Dermis microvascular lymphatic vessel endothelial cell (primary cell): Measurements from ENCODE around the gene AHCYL1. TPM values are rescaled to one million over a fixed set of nuclear protein-coding genes. Genes with fewer than 3 reads are reported as not detected.

Source experiments
- DNase-seq, 2 donors: peaks; one replicate each; pipeline versions ENCODE4 v3.0.0 to v3.0.0-alpha.2; 2010; ENCODE audit warnings: low read depth in 2 of 2
- total RNA-seq: library from RNA; depleted of rRNA; stranded (reverse); fragments of >200 nt; gene quantifications from 2 replicates; pipeline ENCODE4 v1.2.1, GENCODE V29; 2014

The AHCYL1 gene
- total RNA-seq, 1 donor from 2014 or later: 39.7 TPM

GRCh38 chr1:110060034-110060661 is 75.6 kb downstream of the AHCYL1 start:
- peak in 1 of 2 donors; percentile 35 for DNase-seq

- DNase-seq: no peak
Observed at GRCh38 chr1:110060662-110061060, 76.1 kb downstream of the AHCYL1 start.

- DNase-seq: no peak
Observed at GRCh38 chr1:110061341-110061740, 76.8 kb downstream of the AHCYL1 start.

- no peak for DNase-seq
Observed at GRCh38 chr1:110062612-110063011, 78.0 kb downstream of the AHCYL1 start.

- DNase-seq: no peak
Observed at GRCh38 chr1:110063781-110064180, 79.2 kb downstream of the AHCYL1 start.

GRCh38 chr1:110064576-110065337 is 80.2 kb downstream of the AHCYL1 start:
- DNase-seq: no peak

GRCh38 chr1:110065841-110066240 is 81.3 kb downstream of the AHCYL1 start:
- DNase-seq: no peak

- no peak for DNase-seq
Observed at GRCh38 chr1:110067479-110067892, 82.9 kb downstream of the AHCYL1 start.

GRCh38 chr1:110067893-110068645 is 83.5 kb downstream of the AHCYL1 start:
- DNase-seq: peak in 1 of 2 donors; percentile 11

GRCh38 chr1:110068646-110069403 is 84.3 kb downstream of the AHCYL1 start:
- DNase-seq: no peak

- no peak for DNase-seq
Observed at GRCh38 chr1:110069404-110070281, 85.1 kb downstream of the AHCYL1 start.

GRCh38 chr1:110070282-110070669 is 85.7 kb downstream of the AHCYL1 start:
- DNase-seq: no peak

GRCh38 chr1:110070671-110071242 is 86.2 kb downstream of the AHCYL1 start, which contains the start of gene ALX3:
Gene ALX3, minus strand, starts transcription at chr1:110070672. Its CDS starts 60 bp downstream, at chr1:110070612.
- DNase-seq: no peak

Other genes starting within 250 kb of the AHCYL1 start
- gene GSTM3, start 243.7 kb upstream of the AHCYL1 start, total RNA-seq: 39.4 and 61.2 TPM in 2 replicates
- not detected in 2 replicates for gene EPS8L3, start 220.8 kb upstream of the AHCYL1 start, total RNA-seq
- 4.6 and 7.6 TPM in 2 replicates for gene CSF1, start 73.9 kb upstream of the AHCYL1 start, total RNA-seq
- 31.1 and 46.3 TPM in 2 replicates for gene STRIP1, start 49.9 kb downstream of the AHCYL1 start, total RNA-seq
- not detected in 2 replicates for gene ALX3, start 85.9 kb downstream of the AHCYL1 start, total RNA-seq
- gene UBL4B, start 127.7 kb downstream of the AHCYL1 start, total RNA-seq: not detected in 2 replicates
- 2.4 and 2.7 TPM in 2 replicates for gene SLC6A17, start 165.7 kb downstream of the AHCYL1 start, total RNA-seq
- gene KCNC4, start 225.5 kb downstream of the AHCYL1 start, total RNA-seq: 0.77 and 1.0 TPM in 2 replicates